Measurements from ENCODE around the gene SLC43A2.
"Not testable (repeated sequence)": the region's sequence is repeated elsewhere in the genome, so short reads cannot be mapped to it uniquely, and the experiment has no call there.

SLC43A2 gene

DNA sequence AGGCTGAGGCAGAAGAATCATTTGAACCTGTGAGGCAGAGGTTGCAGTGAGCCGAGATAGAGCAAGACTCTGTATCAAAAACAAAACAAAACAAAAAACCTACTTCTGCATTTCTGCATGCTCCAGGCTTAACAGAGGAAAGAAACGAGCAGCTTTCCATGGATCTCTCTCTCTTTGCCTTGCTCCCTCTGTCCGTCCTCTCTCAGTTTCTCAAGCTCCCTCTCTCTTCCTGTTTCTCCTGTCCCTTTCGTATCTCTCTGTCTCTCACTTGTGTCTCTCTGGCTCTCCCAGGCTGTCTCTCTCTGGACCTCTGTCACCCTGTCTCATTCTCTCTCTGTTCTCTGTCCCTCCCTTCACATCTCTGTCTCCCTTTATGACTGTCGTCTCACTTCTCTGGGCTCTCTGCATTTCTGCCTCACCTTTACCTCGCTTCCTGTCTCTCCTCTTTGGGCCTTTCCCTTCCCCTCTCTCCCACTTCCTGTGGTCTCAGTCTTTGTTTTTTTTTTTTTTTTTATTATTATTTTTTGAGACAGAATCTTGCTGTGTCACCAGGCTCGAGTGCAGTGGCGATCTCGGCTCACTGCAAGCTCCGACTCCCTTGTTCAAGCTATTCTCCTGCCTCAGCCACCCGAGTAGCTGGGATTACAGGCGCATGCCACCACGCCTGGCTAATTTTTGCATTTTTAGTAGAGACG lies 62.0 kb downstream of the SLC43A2 start:
- DNase-seq (no peak), ATAC-seq (replicated peaks) (peak; percentile 23)
- Mint-ChIP-seq H3K4me1 (ENCODE audit: low read depth in 2 of 2) (peaks cover 13 to 14% of the 10 kb centered on the region in 2 donors), H3K9me3 (no peaks in the 10 kb centered on the region), H3K36me3 (ENCODE audit: insufficient read depth) (peaks cover 1% of the 10 kb centered on the region), H3K27ac (peak overlapping the region; percentile 1 to 44), H3K4me3 (peak overlapping the region; percentile 13 to 39), H3K27me3 (no peaks in the 10 kb centered on the region)

DNA sequence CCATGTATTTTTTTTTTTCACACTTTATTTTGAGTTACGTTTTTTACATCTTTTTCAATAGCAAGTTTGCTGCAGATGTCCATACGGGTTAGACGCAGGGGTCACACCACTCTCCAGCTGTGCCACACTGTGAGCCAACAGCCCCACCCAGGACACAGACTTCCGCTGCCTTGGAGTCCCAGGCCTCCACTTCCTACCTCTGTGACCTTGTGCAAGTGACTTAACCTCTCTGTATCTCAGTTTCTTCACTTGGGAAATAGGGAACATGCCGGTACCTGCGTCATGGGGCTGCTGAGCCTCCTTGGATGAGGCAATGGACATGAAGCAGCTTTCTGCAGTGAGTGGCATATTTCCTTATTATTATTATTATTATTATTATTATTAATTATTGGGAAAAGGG lies 62.8 kb downstream of the SLC43A2 start:
- no peak overlapping the region for H3K4me3 Mint-ChIP-seq
- no peaks in the 10 kb centered on the region for H3K9me3 Mint-ChIP-seq
- H3K27me3 Mint-ChIP-seq = no peaks in the 10 kb centered on the region
- peaks cover 7% of the 10 kb centered on the region for H3K36me3 Mint-ChIP-seq (ENCODE audit: insufficient read depth)
- ATAC-seq (replicated peaks) = no peak
- peaks cover 20 to 22% of the 10 kb centered on the region in 2 donors for H3K4me1 Mint-ChIP-seq (ENCODE audit: low read depth in 2 of 2)
- no peak for DNase-seq
- no peak overlapping the region for H3K27ac Mint-ChIP-seq

DNA sequence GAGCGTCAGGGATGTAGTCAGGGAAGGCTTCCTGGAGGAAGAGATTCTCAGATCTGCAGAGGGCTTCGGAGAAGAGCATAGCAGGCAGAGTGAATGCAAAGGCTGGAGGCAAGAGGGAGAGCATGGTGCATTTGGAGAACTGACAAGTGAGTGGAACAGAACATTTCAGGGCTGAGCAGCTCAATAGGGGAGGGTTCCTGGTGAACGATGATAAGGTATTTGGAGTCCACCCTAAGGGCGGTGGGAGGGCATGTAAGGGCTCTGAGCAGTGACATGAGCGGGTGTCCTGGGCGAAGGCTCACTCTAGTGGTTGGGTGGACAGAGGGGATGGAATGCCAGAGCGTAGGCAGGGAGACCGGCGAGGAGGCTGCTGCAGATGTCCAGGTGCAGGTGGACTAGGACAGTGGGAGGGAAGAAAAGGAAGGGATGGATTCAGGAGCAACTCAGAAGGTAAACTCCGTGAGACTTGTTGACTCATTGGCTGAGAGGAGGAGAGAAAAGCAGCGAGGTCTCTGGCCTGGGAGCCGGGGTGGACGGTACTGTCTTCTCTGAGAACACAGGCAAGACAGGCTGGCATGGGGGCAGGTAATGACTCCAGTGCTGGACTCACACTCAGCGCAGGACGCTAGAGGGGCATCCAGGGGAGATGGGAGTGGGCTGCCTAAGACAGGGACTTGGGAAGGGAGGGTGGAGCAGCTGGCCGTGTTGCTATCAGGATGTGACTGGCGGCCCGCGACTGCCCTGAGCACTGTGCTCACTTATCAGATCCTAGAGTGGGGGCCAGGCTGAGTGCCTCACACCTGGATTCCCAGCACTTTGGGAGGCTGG lies 64.6 kb downstream of the SLC43A2 start:
- Mint-ChIP-seq H3K9me3 (no peaks in the 10 kb centered on the region), H3K27ac (no peak overlapping the region), H3K36me3 (ENCODE audit: insufficient read depth) (peaks cover 7% of the 10 kb centered on the region), H3K4me3 (peak overlapping the region; percentile 79 to 84), H3K27me3 (no peaks in the 10 kb centered on the region), H3K4me1 (ENCODE audit: low read depth in 2 of 2) (peaks cover 28 to 32% of the 10 kb centered on the region in 2 donors)
- no peak for DNase-seq
- ATAC-seq (replicated peaks) = no peak

DNA sequence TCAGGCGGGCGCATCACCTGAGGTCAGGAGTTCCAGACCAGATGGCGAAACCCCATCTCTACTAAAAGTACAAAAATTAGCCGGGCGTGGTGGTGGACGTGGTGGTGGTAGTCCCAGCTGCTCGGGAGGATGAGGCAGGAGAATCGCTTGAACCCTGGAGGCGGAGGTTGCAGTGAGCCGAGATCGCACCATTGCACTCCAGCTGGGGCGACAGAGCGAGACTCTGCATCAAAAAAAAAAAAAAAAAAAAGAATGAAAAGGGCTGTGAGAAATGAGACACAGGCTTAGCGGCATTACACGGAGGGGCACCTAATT lies 65.2 kb downstream of the SLC43A2 start:
- H3K36me3 Mint-ChIP-seq (ENCODE audit: insufficient read depth); H3K9me3 Mint-ChIP-seq; DNase-seq; H3K27me3 Mint-ChIP-seq; ATAC-seq (replicated peaks): not testable (repeated sequence)
- peak overlapping the region in 1 of 2 donors; percentile 82 for H3K27ac Mint-ChIP-seq
- peaks cover 29 to 32% of the 10 kb centered on the region in 2 donors for H3K4me1 Mint-ChIP-seq (ENCODE audit: low read depth in 2 of 2)
- H3K4me3 Mint-ChIP-seq = peak overlapping the region; percentile 79 to 84

DNA sequence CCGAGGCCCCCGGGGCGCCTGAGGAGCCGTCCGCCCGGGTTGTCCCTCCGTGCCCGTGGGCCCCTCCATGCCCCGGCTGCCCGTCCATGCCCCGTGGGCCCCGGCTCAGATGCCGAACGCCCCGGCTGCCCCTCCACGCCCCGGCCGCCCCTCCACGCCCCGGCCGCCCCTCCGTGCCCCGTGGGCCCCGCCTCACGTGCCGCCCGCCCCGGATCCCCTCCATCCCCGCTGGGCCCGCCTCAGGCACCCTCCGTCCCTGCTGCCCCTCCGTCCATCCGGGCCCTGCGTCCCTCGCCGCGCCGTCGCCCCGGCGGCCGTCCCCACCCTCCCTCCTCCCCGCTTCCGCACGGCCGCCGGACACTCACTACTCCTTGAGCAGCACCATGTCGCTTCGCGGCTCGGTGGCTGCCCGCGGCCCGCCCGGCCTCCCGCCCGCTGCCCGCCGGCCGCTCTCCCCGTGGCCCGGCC lies 66.4 kb downstream of the SLC43A2 start:
- H3K27ac Mint-ChIP-seq = no peak overlapping the region

DNA sequence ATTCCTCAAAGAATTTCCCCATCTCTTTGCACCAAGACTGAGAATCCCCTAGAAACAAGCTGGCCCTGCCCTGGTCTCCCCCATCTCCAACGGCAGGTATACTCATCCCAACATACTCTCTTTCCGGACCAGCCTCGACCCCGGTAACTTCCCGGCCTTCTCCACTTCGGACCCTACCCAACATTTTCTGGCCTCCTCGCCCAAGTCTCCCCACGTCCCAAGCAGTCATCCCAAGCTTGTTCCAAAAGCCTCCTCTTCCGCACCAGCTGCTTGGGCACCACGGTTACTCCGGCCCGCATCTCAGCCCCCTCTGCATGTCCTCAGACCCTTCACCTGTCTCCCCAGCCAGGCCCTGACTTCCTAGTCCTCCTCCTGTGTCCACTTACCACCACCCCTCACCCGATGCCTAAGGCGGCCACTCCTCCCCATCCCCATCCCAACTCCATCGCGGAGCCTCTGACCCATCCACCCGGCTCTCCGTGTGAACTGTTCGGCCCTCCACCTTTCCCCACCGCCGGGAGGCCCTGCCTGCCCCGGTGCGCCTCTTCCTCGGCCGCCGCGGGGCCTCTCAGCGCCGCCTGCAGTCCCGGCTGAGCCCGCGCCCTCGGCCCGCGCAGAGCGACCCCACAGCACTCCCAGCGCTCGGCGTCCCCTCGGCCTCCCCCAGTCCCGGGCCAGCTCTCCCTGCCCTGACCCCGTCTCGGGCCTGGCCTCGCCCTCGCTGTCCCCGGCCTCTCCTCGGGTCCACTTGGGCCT lies 67.0 kb downstream of the SLC43A2 start:
- DNase-seq (peak; percentile 18 to 22 (median 21)), ATAC-seq (replicated peaks) (peak; percentile 35)
- Mint-ChIP-seq H3K4me1 (ENCODE audit: low read depth in 2 of 2) (peaks cover 21 to 28% of the 10 kb centered on the region in 2 donors), H3K27ac (peak overlapping the region; percentile 55 to 91), H3K4me3 (peak overlapping the region; percentile 79 to 84), H3K36me3 (ENCODE audit: insufficient read depth) (peaks cover 7% of the 10 kb centered on the region), H3K27me3 (no peaks in the 10 kb centered on the region), H3K9me3 (no peaks in the 10 kb centered on the region)

More for the DNA sequence above, 66.4 kb downstream of the SLC43A2 start:
- H3K9me3 Mint-ChIP-seq = no peaks in the 10 kb centered on the region
- no peak for DNase-seq
- no peaks in the 10 kb centered on the region for H3K27me3 Mint-ChIP-seq
- ATAC-seq (replicated peaks) = peak; percentile 23
- peaks cover 23 to 27% of the 10 kb centered on the region in 2 donors for H3K4me1 Mint-ChIP-seq (ENCODE audit: low read depth in 2 of 2)
- peaks cover 7% of the 10 kb centered on the region for H3K36me3 Mint-ChIP-seq (ENCODE audit: insufficient read depth)
- H3K4me3 Mint-ChIP-seq = peak overlapping the region; percentile 79 to 84

DNA sequence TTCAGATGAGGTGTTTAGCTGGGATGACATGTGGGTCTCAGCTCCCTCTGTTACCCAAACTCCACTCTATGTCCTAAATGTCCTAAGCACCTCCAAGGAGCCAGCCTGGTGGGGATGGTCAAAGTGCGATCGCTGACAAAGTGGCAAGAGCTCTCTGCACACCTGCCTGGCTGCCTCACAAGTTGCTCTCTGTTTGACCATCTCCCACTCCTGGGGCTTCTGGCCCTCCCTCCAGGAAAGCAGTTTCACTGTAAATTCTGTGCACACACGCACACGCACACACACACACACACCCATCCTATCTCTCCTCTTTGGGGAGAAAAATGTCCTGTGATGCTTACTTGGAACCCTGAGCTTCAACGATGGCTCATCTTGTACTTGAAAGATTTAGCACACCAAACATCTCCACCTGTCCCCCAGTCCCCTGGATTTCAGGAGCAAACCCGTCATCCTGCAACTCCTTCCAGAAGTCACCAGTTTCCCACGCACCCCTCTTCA lies 67.7 kb downstream of the SLC43A2 start:
- DNase-seq (no peak), ATAC-seq (replicated peaks) (no peak)
- Mint-ChIP-seq H3K27me3 (no peaks in the 10 kb centered on the region), H3K4me1 (ENCODE audit: low read depth in 2 of 2) (peaks cover 21 to 30% of the 10 kb centered on the region in 2 donors), H3K27ac (peak overlapping the region; percentile 55 to 91), H3K9me3 (no peaks in the 10 kb centered on the region), H3K36me3 (ENCODE audit: insufficient read depth) (peaks cover 7% of the 10 kb centered on the region), H3K4me3 (peak overlapping the region; percentile 79 to 84)

DNA sequence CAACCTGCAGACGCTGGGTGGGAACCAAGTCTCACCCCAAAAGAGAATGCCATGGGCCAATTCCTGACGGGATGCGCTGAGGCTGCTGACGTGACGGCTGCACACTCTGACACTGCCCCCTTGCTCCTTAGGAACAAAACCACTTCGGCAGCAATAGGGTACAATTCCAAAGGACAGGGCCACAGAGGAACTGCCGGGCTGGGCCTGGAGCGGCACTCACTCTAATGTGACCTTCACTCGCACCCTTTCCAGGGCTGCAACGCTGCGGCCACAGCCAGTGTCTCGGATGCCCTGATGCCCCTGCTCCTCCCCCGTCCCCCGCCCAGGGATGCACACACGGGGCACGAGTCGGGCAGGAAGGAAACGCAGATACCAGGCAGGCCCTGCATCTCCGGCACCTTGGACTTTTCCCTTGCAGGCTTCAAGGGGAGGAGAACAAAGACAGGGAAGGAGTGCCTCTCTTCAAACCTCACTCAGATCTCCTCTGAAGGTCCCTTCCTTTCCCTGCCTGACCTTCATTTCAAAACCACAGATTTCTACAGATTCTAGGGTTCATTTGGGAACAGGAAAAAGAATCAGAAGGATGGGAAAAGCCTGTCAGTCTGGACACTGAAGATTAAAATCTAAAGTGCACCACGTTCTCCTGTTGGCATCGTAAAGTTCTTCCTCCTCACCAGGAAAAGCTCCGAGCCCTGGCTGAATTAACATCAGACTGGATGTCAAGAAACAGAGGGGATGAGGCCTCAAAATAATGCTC lies 68.4 kb downstream of the SLC43A2 start:
- no peak for DNase-seq
- no peak for ATAC-seq (replicated peaks)
- peaks cover 7% of the 10 kb centered on the region for H3K36me3 Mint-ChIP-seq (ENCODE audit: insufficient read depth)
- peaks cover 21 to 28% of the 10 kb centered on the region in 2 donors for H3K4me1 Mint-ChIP-seq (ENCODE audit: low read depth in 2 of 2)
- no peaks in the 10 kb centered on the region for H3K9me3 Mint-ChIP-seq
- peak overlapping the region in 1 of 2 donors; percentile 91 for H3K27ac Mint-ChIP-seq
- no peaks in the 10 kb centered on the region for H3K27me3 Mint-ChIP-seq
- H3K4me3 Mint-ChIP-seq = peak overlapping the region in 1 of 2 donors; percentile 79

DNA sequence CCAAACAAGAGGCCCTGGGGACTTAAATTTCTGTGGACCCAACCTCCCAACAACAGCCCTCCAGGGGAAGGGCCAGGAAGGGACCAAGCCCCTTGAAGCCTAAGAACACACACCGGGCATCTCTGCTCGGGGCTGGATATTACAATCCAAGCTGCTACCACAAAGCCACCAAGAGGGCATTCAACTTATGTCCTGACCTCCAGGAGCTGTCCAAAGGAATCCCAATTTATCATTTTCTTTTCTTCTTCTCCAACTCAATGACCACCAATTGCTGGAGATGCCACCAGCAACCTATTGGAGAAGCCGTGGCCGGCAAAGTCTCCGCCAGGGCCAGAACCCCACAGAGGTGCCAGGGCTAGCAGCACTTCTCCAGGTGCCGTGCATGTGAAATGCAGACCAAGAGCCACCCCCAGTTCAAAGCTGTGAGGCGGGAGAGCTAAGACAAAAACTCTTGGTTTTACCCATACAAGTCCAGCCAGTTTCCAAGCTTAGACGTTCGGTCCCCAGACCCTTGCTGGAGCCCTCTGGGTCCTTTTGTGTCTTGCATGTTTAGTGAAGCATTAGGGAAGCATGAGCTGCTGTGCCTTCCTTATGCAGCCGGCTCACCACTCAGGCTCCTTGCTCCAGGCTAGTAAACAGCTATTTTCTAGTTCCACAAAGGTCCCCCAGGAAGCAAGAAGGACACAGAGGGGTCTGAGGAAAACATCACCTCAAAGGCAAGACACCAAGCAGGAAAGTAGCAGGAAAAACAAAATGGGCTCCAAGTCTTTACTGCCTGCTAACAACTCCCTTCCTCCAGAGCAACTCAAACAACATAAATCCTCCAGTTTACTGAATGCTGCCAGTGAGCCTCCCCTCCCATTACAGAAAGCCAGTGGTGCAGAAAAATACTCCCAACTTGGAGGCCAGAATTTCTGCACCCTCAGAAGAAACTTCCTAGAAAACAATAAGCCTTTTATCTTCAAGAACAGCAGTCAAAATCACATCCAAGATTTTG lies 69.3 kb downstream of the SLC43A2 start:
- Mint-ChIP-seq H3K36me3 (ENCODE audit: insufficient read depth) (peaks cover 11% of the 10 kb centered on the region), H3K27me3 (no peaks in the 10 kb centered on the region), H3K4me3 (no peak overlapping the region), H3K9me3 (no peaks in the 10 kb centered on the region), H3K27ac (peak overlapping the region in 1 of 2 donors; percentile 32), H3K4me1 (ENCODE audit: low read depth in 2 of 2) (peaks cover 21 to 28% of the 10 kb centered on the region in 2 donors)
- ATAC-seq (replicated peaks) (no peak), DNase-seq (no peak)

DNA sequence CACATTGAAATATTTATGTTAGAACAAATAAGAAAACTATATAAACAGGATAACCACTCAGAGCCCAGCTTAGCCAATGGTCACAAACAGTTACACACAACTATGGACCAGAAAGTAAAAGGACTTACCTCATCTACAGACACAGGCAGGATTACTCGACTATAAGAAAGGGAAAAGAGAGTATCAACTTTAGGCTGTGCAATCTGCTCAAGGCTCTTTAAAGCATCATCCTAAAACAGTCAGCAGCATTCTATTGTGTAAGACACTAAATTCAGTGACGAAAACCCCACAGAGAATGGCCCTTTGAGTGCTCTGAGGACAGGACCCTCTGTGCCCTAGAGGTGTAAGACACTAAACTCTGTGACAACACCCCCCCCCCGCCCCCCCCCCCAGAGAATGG lies 70.2 kb downstream of the SLC43A2 start:
- H3K9me3 Mint-ChIP-seq = no peaks in the 10 kb centered on the region
- ATAC-seq (replicated peaks) = no peak
- DNase-seq = no peak
- H3K27ac Mint-ChIP-seq = no peak overlapping the region
- no peaks in the 10 kb centered on the region for H3K27me3 Mint-ChIP-seq
- H3K4me3 Mint-ChIP-seq = no peak overlapping the region
- peaks cover 21 to 33% of the 10 kb centered on the region in 2 donors for H3K4me1 Mint-ChIP-seq (ENCODE audit: low read depth in 2 of 2)
- H3K36me3 Mint-ChIP-seq (ENCODE audit: insufficient read depth) = peaks cover 14% of the 10 kb centered on the region

DNA sequence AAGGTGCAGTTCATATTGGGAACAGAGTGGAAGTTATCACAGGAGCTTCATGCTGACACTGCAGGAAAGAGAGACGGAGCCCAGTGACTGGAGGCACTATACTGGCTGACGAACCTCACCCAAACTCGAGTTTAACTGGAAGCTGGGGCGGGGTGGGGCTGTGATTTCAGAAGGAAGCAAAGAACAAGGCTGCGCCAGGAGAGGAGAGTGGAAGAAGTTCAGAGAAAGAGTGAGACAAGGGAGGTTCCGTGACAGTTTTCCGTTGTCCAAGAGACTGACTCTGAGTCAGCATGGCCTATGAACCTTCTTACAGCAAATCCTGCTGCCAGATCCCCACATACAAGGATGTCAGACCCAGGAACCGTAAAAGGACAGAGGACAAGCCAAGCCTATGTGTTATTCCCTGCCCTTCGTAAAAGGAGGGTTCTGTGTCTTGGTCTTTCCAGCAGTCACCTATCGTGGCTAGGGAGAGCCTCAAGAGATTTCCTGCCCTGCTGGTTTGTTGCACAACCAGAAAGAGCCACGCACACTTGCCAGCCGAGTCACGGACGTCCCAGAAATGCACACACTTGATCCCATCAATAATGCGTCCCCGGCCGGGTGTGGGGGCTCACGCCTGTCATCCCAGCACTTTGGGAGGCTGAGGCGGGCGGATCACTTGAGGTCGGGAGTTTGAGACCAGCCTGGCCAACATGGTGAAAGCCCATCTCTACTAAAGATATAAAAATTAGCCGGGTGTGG lies 71.1 kb downstream of the SLC43A2 start:
- Mint-ChIP-seq H3K27ac (no peak overlapping the region), H3K27me3 (no peaks in the 10 kb centered on the region), H3K4me1 (ENCODE audit: low read depth in 2 of 2) (peaks cover 26 to 30% of the 10 kb centered on the region in 2 donors), H3K36me3 (ENCODE audit: insufficient read depth) (peaks cover 14% of the 10 kb centered on the region), H3K4me3 (no peak overlapping the region), H3K9me3 (no peaks in the 10 kb centered on the region)
- DNase-seq = no peak
- ATAC-seq (replicated peaks) = no peak
